Measurements from ENCODE around the gene RNF138. TPM values are rescaled to one million over a fixed set of nuclear protein-coding genes. Genes with fewer than 3 reads are reported as not detected.

The RNF138 gene
- total RNA-seq (2022; extraction: Qiagen RNA extraction; ENCODE audit: low read depth) = 8.6 to 17.1 TPM (median 13.7 TPM) in 5 replicates

GRCh38 chr18:32091724-32092421 is at the start of gene RNF138:
Gene RNF138, plus strand, starts transcription at chr18:32091874. Its CDS starts 903 bp downstream, at chr18:32092777.

Other genes starting within 250 kb of the RNF138 start
- gene TRAPPC8, start 148.7 kb upstream of the RNF138 start, total RNA-seq (2022; extraction: Qiagen RNA extraction; ENCODE audit: low read depth) = 9.5 to 13.7 TPM (median 12.4 TPM) in 5 replicates
- gene RNF125, start 73.0 kb upstream of the RNF138 start, total RNA-seq (2022; extraction: Qiagen RNA extraction; ENCODE audit: low read depth) = 0.18 to 1.1 TPM (median 0.47 TPM) in 5 replicates
- gene MEP1B, start 98.2 kb downstream of the RNF138 start, total RNA-seq (2022; extraction: Qiagen RNA extraction; ENCODE audit: low read depth) = 0.09 TPM in 1 of 5 replicates, not detected in the others